SK-N-SH (cell line): ENCODE results near the gene TFCP2L1. TPM values are rescaled to one million over a fixed set of nuclear protein-coding genes. Genes with fewer than 3 reads are reported as not detected.

Experiments
- CTCF ChIA-PET: fragments of 300-600, 350-600 bp; formaldehyde crosslinking; extraction: SDS; loops from one replicate; lab custom pipeline; 2021; lab: Yijun Ruan, JAX
- POLR2A ChIA-PET: fragments of 350-600 bp; sonication (Branson Sonifier 250); formaldehyde crosslinking; extraction: SDS; loops from one replicate; lab custom pipeline; 2020; ENCODE audit warnings: antibody characterized with exemption, inconsistent platforms; lab: Yijun Ruan, JAX
- DNase-seq: peaks from one replicate; pipeline ENCODE4 v3.0.0; 2012
- H2AFZ ChIP-seq: fragments of 200-600 bp; sonication (generic); 2 replicates; pipeline ENCODE4 v1.8.1; 2016; ENCODE audit warnings: antibody characterized with exemption, mild to moderate bottlenecking, low read depth
- H3F3A ChIP-seq: fragments of 200-600 bp; sonication (generic); replicated peaks from 2 replicates; pipeline ENCODE3; 2016; ENCODE audit warnings: antibody characterized with exemption, mild to moderate bottlenecking; ENCODE audit not compliant: insufficient read depth
- H3K27ac ChIP-seq, 2 experiments: fragments of 200-500 bp in 1 of 2; fragments of 200-600 bp in 1 of 2; sonication (Bioruptor generic) in 1 of 2; sonication (generic), shearing (Covaris generic) in 1 of 2; 2 replicates each; pipeline versions ENCODE4 v1.5.1 to v1.6.1; 2014 to 2016; ENCODE audit warnings: low read depth in 2 of 2, inconsistent platforms in 1 of 2, low read length in 1 of 2, mild to moderate bottlenecking in 1 of 2, mixed read lengths in 1 of 2
- H3K27me3 ChIP-seq: fragments of 200-600 bp; sonication (generic), shearing (Covaris generic); 2 replicates; pipeline ENCODE4 v1.6.1; 2016; ENCODE audit warnings: mixed run types; ENCODE audit not compliant: insufficient read depth
- H3K36me3 ChIP-seq, 2 experiments: fragments of 200-500 bp in 1 of 2; fragments of 200-600 bp in 1 of 2; sonication (Bioruptor generic) in 1 of 2; sonication (generic) in 1 of 2; replicated peaks in 1 of 2; 2 replicates each; pipeline versions ENCODE3 to v1.5.1; 2014 to 2016; ENCODE audit warnings: low read length in 1 of 2, mild to moderate bottlenecking in 1 of 2; ENCODE audit not compliant: insufficient read depth in 2 of 2, control insufficient read depth in 1 of 2
- H3K4me1 ChIP-seq, 2 experiments: fragments of 200-500 bp in 1 of 2; fragments of 200-600 bp in 1 of 2; sonication (Bioruptor generic) in 1 of 2; sonication (generic), shearing (Covaris generic) in 1 of 2; 2 replicates each; pipeline versions ENCODE4 v1.5.1 to v1.6.1; 2014 to 2016; ENCODE audit warnings: low read depth in 1 of 2, low read length in 1 of 2, mixed run types in 1 of 2; ENCODE audit not compliant: insufficient read depth in 2 of 2, control insufficient read depth in 1 of 2
- H3K4me2 ChIP-seq: fragments of 200-600 bp; sonication (generic), shearing (Covaris generic); 2 replicates; pipeline ENCODE4 v1.6.1; 2017; ENCODE audit warnings: mixed run types
- H3K4me3 ChIP-seq, 2 experiments: fragments of 200-500 bp in 1 of 2; fragments of 200-600 bp in 1 of 2; sonication (Bioruptor generic) in 1 of 2; sonication (generic), shearing (Covaris generic) in 1 of 2; 2 replicates each; pipeline versions ENCODE4 v1.5.1 to v1.8.1; 2014 to 2016; ENCODE audit warnings: low read depth in 2 of 2, inconsistent platforms in 1 of 2, low read length in 1 of 2, mild to moderate bottlenecking in 1 of 2, mixed read lengths in 1 of 2, moderate library complexity in 1 of 2
- H3K79me2 ChIP-seq: fragments of 200-600 bp; sonication (generic); 2 replicates; pipeline ENCODE4 v1.8.1; 2017; ENCODE audit warnings: mild to moderate bottlenecking; ENCODE audit not compliant: insufficient read depth
- H3K9ac ChIP-seq: fragments of 200-600 bp; sonication (generic); 2 replicates; pipeline ENCODE4 v1.6.1; 2017; ENCODE audit warnings: mixed run types
- H3K9me2 ChIP-seq: fragments of 200-600 bp; sonication (generic); 2 replicates; pipeline ENCODE4 v1.6.1; 2017; ENCODE audit warnings: mixed run types
- H3K9me3 ChIP-seq: fragments of 200-600 bp; sonication (generic); 2 replicates; pipeline ENCODE4 v1.6.1; 2017; ENCODE audit warnings: mixed run types, mild to moderate bottlenecking, moderate library complexity
- H4K20me1 ChIP-seq: fragments of 200-600 bp; sonication (generic); 2 replicates; pipeline ENCODE4 v1.6.1; 2017; ENCODE audit warnings: mild to moderate bottlenecking, mixed run types; ENCODE audit not compliant: insufficient read depth
- CHD2 ChIP-seq: fragments of 150-350 bp; IDR thresholded peaks from 2 replicates; pipeline ENCODE4 v1.6.1; 2018; ENCODE audit warnings: low read length; ENCODE audit not compliant: partially characterized antibody
- CTCF ChIP-seq: fragments of 200-600 bp; sonication (generic); IDR thresholded peaks from 2 replicates; pipeline ENCODE4 v1.6.1; 2017; ENCODE audit warnings: antibody characterized with exemption, mild to moderate bottlenecking, moderate library complexity
- EZH2phosphoT487 ChIP-seq: fragments of 200-600 bp; sonication (generic); IDR thresholded peaks from 2 replicates; pipeline ENCODE4 v1.6.1; 2017; ENCODE audit warnings: low read depth, mixed run types, mild to moderate bottlenecking, antibody characterized with exemption, moderate library complexity, borderline replicate concordance
- GABPA ChIP-seq: IDR thresholded peaks from 2 replicates; pipeline ENCODE4 v1.4.0; 2012; ENCODE audit warnings: low read depth, mild to moderate bottlenecking
- JUND ChIP-seq: IDR thresholded peaks from 2 replicates; pipeline ENCODE4 v1.4.0; 2012
- MEF2A ChIP-seq: IDR thresholded peaks from 2 replicates; pipeline ENCODE4 v1.4.0; 2012; ENCODE audit warnings: low read depth, borderline replicate concordance
- MXI1 ChIP-seq: IDR thresholded peaks from 2 replicates; pipeline ENCODE4 v1.6.1; 2012; ENCODE audit warnings: mild to moderate bottlenecking, low read depth, low read length, improper control_type of control experiment
- NFIC ChIP-seq: IDR thresholded peaks from 2 replicates; pipeline ENCODE4 v1.4.0; 2012; ENCODE audit warnings: borderline replicate concordance
- PBX3 ChIP-seq: IDR thresholded peaks from 2 replicates; pipeline ENCODE4; 2012
- POLR2AphosphoS5 ChIP-seq: IDR thresholded peaks from 2 replicates; pipeline ENCODE4 v1.6.1; 2012; ENCODE audit warnings: low read depth, low read length
- RAD21 ChIP-seq: IDR thresholded peaks from 2 replicates; pipeline ENCODE4 v1.6.1; 2012; ENCODE audit warnings: mild to moderate bottlenecking, low read length
- RCOR1 ChIP-seq: fragments of 150-350 bp; IDR thresholded peaks from 2 replicates; pipeline ENCODE4 v1.6.1; 2017; ENCODE audit warnings: antibody characterized with exemption, low read length
- RFX5 ChIP-seq: IDR thresholded peaks from 2 replicates; pipeline ENCODE4 v1.6.1; 2012; ENCODE audit warnings: mild to moderate bottlenecking, improper control_type of control experiment, low read length
- RXRA ChIP-seq: IDR thresholded peaks from 2 replicates; pipeline ENCODE4 v1.4.0; 2012; ENCODE audit warnings: low read depth, mild to moderate bottlenecking, borderline replicate concordance
- TAF1 ChIP-seq: IDR thresholded peaks from 2 replicates; pipeline ENCODE4 v1.6.1; 2012; ENCODE audit warnings: low read depth, mild to moderate bottlenecking, low read length, moderate library complexity, borderline replicate concordance
- TCF12 ChIP-seq: IDR thresholded peaks from 2 replicates; pipeline ENCODE4 v1.4.0; 2012
- TEAD4 ChIP-seq: IDR thresholded peaks from 2 replicates; pipeline ENCODE4 v1.4.0; 2012; ENCODE audit warnings: mild to moderate bottlenecking, borderline replicate concordance; ENCODE audit not compliant: insufficient read depth
- USF2 ChIP-seq: fragments of 150-350 bp; IDR thresholded peaks from 2 replicates; pipeline ENCODE4 v1.6.1; 2017; ENCODE audit warnings: antibody characterized with exemption, low read length, low read depth, borderline replicate concordance
- WGBS: methylation state at CpG from one replicate; pipeline ENCODE4 v1.1.6; 2017; ENCODE audit warnings: low lambda C conversion rate; 5-methylcytosine and 5-hydroxymethylcytosine counted together
- polyA plus RNA-seq, 3 experiments: library from polyadenylated mRNA; depleted of rRNA; stranded (reverse); fragments of >200 nt; gene quantifications; 2 replicates each; pipeline ENCODE4 v1.2.3, GENCODE V29; 2012

The TFCP2L1 gene
- polyA plus RNA-seq, 1 of the 3 experiments (the other 2 are of a cell fraction) = not detected

GRCh38 chr2:121235542-121235941, 49.5 kb downstream of the TFCP2L1 start:
- Histone ChIP-seq H3K9me3 (no peaks in the 10 kb centered on the region), H3K79me2 (no peaks in the 10 kb centered on the region), H3K9ac (no peak overlapping the region), H3K27ac (no peak overlapping the region), H2AFZ (no peak overlapping the region), H3F3A (no peaks in the 10 kb centered on the region), H3K36me3 (no peaks in the 10 kb centered on the region), H3K27me3 (peaks cover 17% of the 10 kb centered on the region; the same call in 1 of the 2 replicates), H3K9me2 (no peaks in the 10 kb centered on the region), H3K4me1 (no peaks in the 10 kb centered on the region), H4K20me1 (no peaks in the 10 kb centered on the region), H3K4me3 (no peak overlapping the region), H3K4me2 (no peak overlapping the region)
- ChIA-PET CTCF (no interaction called here), POLR2A (no interaction called here)
- TF ChIP-seq TCF12 = no peak
- peak; percentile 29; the same call in 1 of the 2 replicates for TF ChIP-seq MXI1
- TF ChIP-seq RAD21 = no peak
- peak; percentile 44 for DNase-seq
- WGBS = 38% methylated on average over 2 of the region's 2 CpGs

- TF ChIP-seq CTCF (no peak), POLR2AphosphoS5 (no peak), CHD2 (no peak), RXRA (no peak), JUND (no peak), EZH2phosphoT487 (no peak), TAF1 (no peak), RFX5 (no peak), USF2 (no peak), MEF2A (no peak), PBX3 (no peak), NFIC (no peak), RCOR1 (no peak), TEAD4 (no peak), GABPA (no peak)
- TF ChIP-seq, all 33 proteins: peak for 0
- no peaks in the 10 kb centered on the region for H4K20me1 ChIP-seq
- DNase-seq = no peak
- no peaks in the 10 kb centered on the region for H3K4me1 ChIP-seq
- H3K9me2 ChIP-seq = no peaks in the 10 kb centered on the region
- H3K9me3 ChIP-seq = no peaks in the 10 kb centered on the region
- H3K79me2 ChIP-seq = no peaks in the 10 kb centered on the region
- ChIA-PET CTCF (no interaction called here), POLR2A (no interaction called here)
- no peaks in the 10 kb centered on the region for H3F3A ChIP-seq
- H3K9ac ChIP-seq = no peak overlapping the region
- WGBS = 53% methylated on average over 7 of the region's 9 CpGs
- peaks cover 10% of the 10 kb centered on the region; the same call in 1 of the 2 replicates for H3K27me3 ChIP-seq
- no peak overlapping the region for H2AFZ ChIP-seq
- H3K4me2 ChIP-seq = no peak overlapping the region
- no peaks in the 10 kb centered on the region for H3K36me3 ChIP-seq
- H3K4me3 ChIP-seq = no peak overlapping the region
- H3K27ac ChIP-seq = no peak overlapping the region
Observed at GRCh38 chr2:121234791-121235190, 50.2 kb downstream of the TFCP2L1 start.
